Breast epithelium (tissue), 4 donors: ENCODE measurements around the gene ZNF362. TPM values are rescaled to one million over a fixed set of nuclear protein-coding genes. Genes with fewer than 3 reads are reported as not detected.

Experiments
- DNase-seq, 2 donors: peaks; one replicate each; pipeline ENCODE4 v3.0.0-alpha.2; 2019; ENCODE audit warnings: low spot score in 2 of 2
- H3K27ac ChIP-seq, 2 donors: fragments of 200-600 bp; sonication (generic) in 1 of 2; one replicate each; pipeline ENCODE4 v1.5.1; 2016 to 2019; ENCODE audit warnings: mild to moderate bottlenecking in 1 of 2
- H3K27me3 ChIP-seq, 2 donors: fragments of 200-600 bp; sonication (generic) in 1 of 2; one replicate each; pipeline versions ENCODE4 v1.5.1 to v1.6.0; 2017 to 2019; ENCODE audit warnings: control low read depth in 1 of 2, mild to moderate bottlenecking in 1 of 2
- H3K36me3 ChIP-seq: fragments of 200-600 bp; one replicate; pipeline ENCODE4 v1.5.1; 2019
- H3K4me1 ChIP-seq, 2 donors: fragments of 200-600 bp; sonication (generic); one replicate each; pipeline ENCODE4 v1.5.1; 2016 to 2019; ENCODE audit warnings: control low read depth in 1 of 2
- H3K4me3 ChIP-seq, 3 donors: fragments of 200-600 bp; sonication (generic); 1 replicate in 2 of 3; 2 replicates in 1 of 3; pipeline ENCODE4 v1.5.1; 2016 to 2019; ENCODE audit warnings: mild to moderate bottlenecking in 3 of 3, moderate library complexity in 2 of 3
- H3K9me3 ChIP-seq, 2 donors: fragments of 200-600 bp; sonication (generic) in 1 of 2; one replicate each; pipeline ENCODE4 v1.5.1; 2016 to 2019; ENCODE audit warnings: control low read depth in 1 of 2
- CTCF ChIP-seq, 3 donors: fragments of 450-650 bp; IDR thresholded peaks; one replicate each; pipeline ENCODE4 v1.5.1; 2016 to 2017; ENCODE audit warnings: antibody characterized with exemption in 3 of 3, mild to moderate bottlenecking in 3 of 3, moderate library complexity in 3 of 3
- POLR2A ChIP-seq: fragments of 450-650 bp; IDR thresholded peaks from one replicate; pipeline ENCODE4 v1.6.1; 2016; ENCODE audit warnings: antibody characterized with exemption, mild to moderate bottlenecking, moderate library complexity
- POLR2AphosphoS5 ChIP-seq, 3 donors: sonication (generic); formaldehyde crosslinking; IDR thresholded peaks; one replicate each; pipeline ENCODE4 v1.6.1; 2017; ENCODE audit warnings: antibody characterized with exemption in 3 of 3
- intact Hi-C: fragments of 100-400 bp; cut with DNase I; formaldehyde crosslinking; loops from one replicate; pipeline ENCODE4 v1.15.1; 2023; ENCODE audit warnings: low total_unique reads
- total RNA-seq, 3 donors: library from RNA; depleted of rRNA; stranded (reverse); fragments of >200 nt; gene quantifications; one replicate each; pipeline ENCODE4 v1.1.0, GENCODE V29; 2016

ZNF362 gene
- total RNA-seq, 3 donors from 2014 or later: 11.7 to 16.0 (median 15.7) TPM

GRCh38 chr1:33294071-33295010, 38.0 kb downstream of the ZNF362 start:
- Histone ChIP-seq H3K4me3 (no peak overlapping the region), H3K27ac (peak overlapping the region; percentile 62 to 67), H3K9me3 (no peaks in the 10 kb centered on the region), H3K4me1 (no peaks in the 10 kb centered on the region), H3K27me3 (no peaks in the 10 kb centered on the region), H3K36me3 (no peaks in the 10 kb centered on the region)
- intact Hi-C loops: loop anchor here (5.0 kb wide), 1 partner anchor 73 kb away; no protein-coding TSS in a partner anchor
- no peak for DNase-seq
- TF ChIP-seq POLR2AphosphoS5 (IDR thresholded peaks at IDR 0.05) (no peak), CTCF (IDR thresholded peaks at IDR 0.05) (no peak), POLR2A (no peak)

- Histone ChIP-seq H3K36me3 (no peaks in the 10 kb centered on the region), H3K9me3 (no peaks in the 10 kb centered on the region), H3K4me1 (no peaks in the 10 kb centered on the region), H3K4me3 (no peak overlapping the region), H3K27ac (peak overlapping the region; percentile 62 to 67), H3K27me3 (no peaks in the 10 kb centered on the region)
- peak in 1 of 2 donors; percentile 51 for DNase-seq
- no peak for TF ChIP-seq POLR2AphosphoS5 (IDR thresholded peaks at IDR 0.05)
- TF ChIP-seq CTCF (IDR thresholded peaks at IDR 0.05): no peak
- TF ChIP-seq POLR2A: no peak
- intact Hi-C loops: loop anchor here (5.0 kb wide), 1 partner anchor 72 kb away; no protein-coding TSS in a partner anchor
These were observed 38.7 kb downstream of the ZNF362 start for GRCh38 chr1:33295023-33295422.

GRCh38 chr1:33295450-33296081, 39.3 kb downstream of the ZNF362 start:
- DNase-seq: peak; percentile 86 to 92
- Histone ChIP-seq H3K4me1 (no peaks in the 10 kb centered on the region), H3K4me3 (no peak overlapping the region), H3K9me3 (no peaks in the 10 kb centered on the region), H3K36me3 (no peaks in the 10 kb centered on the region), H3K27me3 (no peaks in the 10 kb centered on the region), H3K27ac (peak overlapping the region; percentile 62 to 67)
- intact Hi-C loops: loop anchor here (5.0 kb wide), 1 partner anchor 72 kb away; no protein-coding TSS in a partner anchor
- TF ChIP-seq POLR2AphosphoS5 (IDR thresholded peaks at IDR 0.05) (peak; percentile 42 to 67 (median 65)), CTCF (IDR thresholded peaks at IDR 0.05) (peak; percentile 98 to 99 (median 98)), POLR2A (no peak)

GRCh38 chr1:33296082-33296458, 39.8 kb downstream of the ZNF362 start:
- Histone ChIP-seq H3K27ac (peak overlapping the region; percentile 62 to 67), H3K36me3 (no peaks in the 10 kb centered on the region), H3K9me3 (no peaks in the 10 kb centered on the region), H3K4me1 (peaks cover 0 to 4% of the 10 kb centered on the region in 2 donors), H3K4me3 (no peak overlapping the region), H3K27me3 (no peaks in the 10 kb centered on the region)
- TF ChIP-seq CTCF (IDR thresholded peaks at IDR 0.05) (no peak), POLR2AphosphoS5 (IDR thresholded peaks at IDR 0.05) (no peak), POLR2A (no peak)
- DNase-seq: no peak
- intact Hi-C loops: loop anchor here (5.0 kb wide), 1 partner anchor 71 kb away; no protein-coding TSS in a partner anchor
